ENCODE data around the gene GRIP2. TPM values are rescaled to one million over a fixed set of nuclear protein-coding genes. Genes with fewer than 3 reads are reported as not detected.

The GRIP2 gene
- total and polyA plus RNA-seq, 7 donors, result under 0.01 to 1.7 (median 0.68) TPM

DNA sequence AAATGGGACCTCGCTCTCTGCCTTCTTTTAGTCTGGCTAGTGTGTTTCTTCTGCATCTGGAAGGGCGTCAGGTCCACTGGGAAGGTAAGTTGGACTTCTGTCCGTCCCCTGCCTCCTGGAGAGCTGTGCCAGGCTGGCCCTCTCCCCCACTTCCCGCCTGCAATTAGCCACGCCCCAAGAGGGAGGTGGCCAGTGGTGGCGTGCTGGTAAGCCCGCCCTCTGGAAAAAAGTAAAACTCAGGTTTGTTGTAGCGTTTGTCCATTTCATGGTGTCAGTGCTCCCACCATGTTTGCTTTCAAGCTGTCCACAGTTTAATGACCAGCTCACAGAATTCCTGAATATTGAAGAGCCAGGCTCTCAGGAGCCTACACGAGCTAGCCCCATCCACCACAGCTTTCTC, 82.1 kb downstream of the GRIP2 start:
- WGBS, 2 donors, result 41 to 82% methylated on average over 9 of the region's 9 CpGs
- no peaks in the 10 kb centered on the region for H3K36me3 ChIP-seq
- TF ChIP-seq, protein P1, sequence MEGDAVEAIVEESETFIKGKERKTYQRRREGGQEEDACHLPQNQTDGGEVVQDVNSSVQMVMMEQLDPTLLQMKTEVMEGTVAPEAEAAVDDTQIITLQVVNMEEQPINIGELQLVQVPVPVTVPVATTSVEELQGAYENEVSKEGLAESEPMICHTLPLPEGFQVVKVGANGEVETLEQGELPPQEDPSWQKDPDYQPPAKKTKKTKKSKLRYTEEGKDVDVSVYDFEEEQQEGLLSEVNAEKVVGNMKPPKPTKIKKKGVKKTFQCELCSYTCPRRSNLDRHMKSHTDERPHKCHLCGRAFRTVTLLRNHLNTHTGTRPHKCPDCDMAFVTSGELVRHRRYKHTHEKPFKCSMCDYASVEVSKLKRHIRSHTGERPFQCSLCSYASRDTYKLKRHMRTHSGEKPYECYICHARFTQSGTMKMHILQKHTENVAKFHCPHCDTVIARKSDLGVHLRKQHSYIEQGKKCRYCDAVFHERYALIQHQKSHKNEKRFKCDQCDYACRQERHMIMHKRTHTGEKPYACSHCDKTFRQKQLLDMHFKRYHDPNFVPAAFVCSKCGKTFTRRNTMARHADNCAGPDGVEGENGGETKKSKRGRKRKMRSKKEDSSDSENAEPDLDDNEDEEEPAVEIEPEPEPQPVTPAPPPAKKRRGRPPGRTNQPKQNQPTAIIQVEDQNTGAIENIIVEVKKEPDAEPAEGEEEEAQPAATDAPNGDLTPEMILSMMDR (IDR thresholded peaks at IDR 0.05), result no peak
- TF ChIP-seq EP300 (IDR thresholded peaks at IDR 0.05), result no peak
- no peak for TF ChIP-seq POLR2AphosphoS5 (IDR thresholded peaks at IDR 0.05)
- TF ChIP-seq POLR2A (IDR thresholded peaks at IDR 0.05), result no peak

DNA sequence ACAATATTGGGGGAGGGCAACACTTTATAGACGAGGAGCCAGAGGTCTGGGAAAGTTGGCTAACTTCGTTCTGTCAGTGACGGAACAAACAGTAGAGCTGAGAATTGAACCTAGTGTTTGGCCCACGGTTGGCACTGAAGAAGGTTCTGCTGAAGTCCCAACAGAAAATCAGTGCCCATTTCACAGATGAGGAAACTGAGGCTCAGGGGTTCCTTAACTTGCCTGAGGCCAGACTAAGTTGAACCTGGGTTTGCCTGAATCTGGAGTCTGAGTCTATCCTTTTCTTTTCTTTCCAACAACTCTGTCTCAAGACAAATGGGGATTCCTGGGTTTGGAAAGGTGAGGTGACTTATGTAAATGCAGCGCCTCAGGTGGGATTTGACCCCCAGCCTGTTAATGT, 82.7 kb downstream of the GRIP2 start:
- no peak overlapping the region for H3K4me3 ChIP-seq
- H3K4me1 ChIP-seq, result peaks cover 0 to 53% (median 38%) of the 10 kb centered on the region in 4 donors
- no peak overlapping the region for H3K27ac ChIP-seq
- no peaks in the 10 kb centered on the region for H3K9me3 ChIP-seq
- DNase-seq, result no peak
- H3K27me3 ChIP-seq, result no peaks in the 10 kb centered on the region
- intact Hi-C loops (cut with DNase I), result no loop called here
- WGBS, 2 donors, result 93 to 96% methylated on average over 5 of the region's 5 CpGs
- H3K36me3 ChIP-seq, result no peaks in the 10 kb centered on the region
- TF ChIP-seq, protein P1 (IDR thresholded peaks at IDR 0.05), result no peak
- TF ChIP-seq EP300 (IDR thresholded peaks at IDR 0.05), result no peak
- TF ChIP-seq POLR2A (IDR thresholded peaks at IDR 0.05), result no peak
- TF ChIP-seq POLR2AphosphoS5 (IDR thresholded peaks at IDR 0.05), result no peak

More for the DNA sequence above, 82.1 kb downstream of the GRIP2 start:
- H3K4me3 ChIP-seq, result no peak overlapping the region
- no peak for DNase-seq
- H3K27me3 ChIP-seq, result no peaks in the 10 kb centered on the region
- H3K4me1 ChIP-seq, result peaks cover 0 to 48% (median 34%) of the 10 kb centered on the region in 4 donors
- no peaks in the 10 kb centered on the region for H3K9me3 ChIP-seq
- intact Hi-C loops (cut with DNase I), result no loop called here
- no peak overlapping the region for H3K27ac ChIP-seq

DNA sequence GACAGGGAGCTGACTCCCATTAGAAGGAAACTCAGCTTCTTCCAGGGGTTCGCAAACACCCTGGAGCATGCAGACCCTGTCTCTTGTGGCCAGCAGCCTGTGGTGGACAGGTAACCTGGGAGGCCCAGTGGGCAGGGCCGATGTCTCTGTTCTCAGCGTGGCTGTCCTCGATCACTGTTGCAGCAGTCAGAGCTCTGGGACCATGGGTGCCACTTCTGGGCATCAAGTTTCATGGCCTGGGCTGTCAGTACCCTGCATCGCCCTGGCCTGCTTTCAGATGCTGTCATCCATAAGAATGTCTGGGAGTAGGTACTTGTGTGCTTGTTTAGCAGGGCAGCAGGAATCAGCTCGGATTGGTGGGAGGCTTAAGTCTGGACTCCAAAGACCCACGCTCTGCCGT, 83.3 kb downstream of the GRIP2 start:
- no peaks in the 10 kb centered on the region for H3K36me3 ChIP-seq
- no peaks in the 10 kb centered on the region for H3K27me3 ChIP-seq
- no peak overlapping the region for H3K27ac ChIP-seq
- no peak overlapping the region for H3K4me3 ChIP-seq
- DNase-seq, result no peak
- peaks cover 0 to 58% (median 45%) of the 10 kb centered on the region in 4 donors for H3K4me1 ChIP-seq
- intact Hi-C loops (cut with DNase I), result no loop called here
- TF ChIP-seq EP300 (IDR thresholded peaks at IDR 0.05) (no peak), POLR2A (IDR thresholded peaks at IDR 0.05) (no peak)
- 95% methylated on average over 8 of the region's 8 CpGs for WGBS, 2 donors
- no peaks in the 10 kb centered on the region for H3K9me3 ChIP-seq

- WGBS, 2 donors, result 64 to 80% methylated on average over 6 of the region's 6 CpGs
- H3K27ac ChIP-seq, result peak overlapping the region in 1 of 4 donors; percentile 97
Observed at GRCh38 chr3:14455571-14456317, 84.4 kb downstream of the GRIP2 start.

DNA sequence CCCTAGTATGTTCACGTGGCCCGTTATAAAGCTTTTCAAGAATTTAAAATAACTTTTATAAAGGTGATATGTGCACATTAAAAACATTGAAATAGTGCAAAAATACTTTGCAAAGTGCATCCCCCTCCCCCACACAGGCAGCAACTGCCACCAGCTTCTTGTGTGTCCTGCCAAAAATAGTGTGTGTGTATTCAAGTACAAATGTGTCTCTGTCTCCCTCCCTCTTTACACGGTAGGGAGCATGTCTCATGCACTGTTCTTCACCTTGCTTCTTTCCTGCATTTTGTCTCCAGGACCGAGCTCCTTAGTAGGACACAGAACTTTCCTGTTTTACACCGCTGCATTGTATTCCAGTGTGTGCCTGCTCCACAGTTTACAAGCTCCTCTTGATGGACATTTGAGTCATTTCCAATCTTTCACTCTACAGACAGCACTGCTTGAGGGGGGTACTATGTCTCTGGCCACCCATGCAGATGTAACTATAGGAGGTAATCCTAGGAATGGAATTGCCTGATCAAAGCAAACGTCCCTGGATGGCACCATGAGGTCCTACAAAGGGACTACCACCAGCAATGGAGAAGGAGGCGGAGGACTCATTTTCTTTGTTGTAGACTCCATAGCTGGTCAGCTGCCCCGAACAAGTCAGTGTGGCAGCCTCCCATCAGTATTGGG, 85.4 kb downstream of the GRIP2 start:
- no peaks in the 10 kb centered on the region for H3K36me3 ChIP-seq
- no peak overlapping the region for H3K4me3 ChIP-seq
- no peaks in the 10 kb centered on the region for H3K27me3 ChIP-seq
- 80 to 91% methylated on average over 8 of the region's 8 CpGs for WGBS, 2 donors
- peak overlapping the region in 3 of 4 donors; percentile 83 to 97 (median 90) for H3K27ac ChIP-seq
- TF ChIP-seq POLR2AphosphoS5 (IDR thresholded peaks at IDR 0.05) (no peak), POLR2A (IDR thresholded peaks at IDR 0.05) (no peak), EP300 (IDR thresholded peaks at IDR 0.05) (no peak)
- TF ChIP-seq, protein P1 (IDR thresholded peaks at IDR 0.05), result no peak
- H3K4me1 ChIP-seq, result peaks cover 0 to 45% (median 37%) of the 10 kb centered on the region in 4 donors
- no peaks in the 10 kb centered on the region for H3K9me3 ChIP-seq
- intact Hi-C loops (cut with DNase I), result no loop called here
- no peak for DNase-seq

More at GRCh38 chr3:14455571-14456317, 84.4 kb downstream of the GRIP2 start:
- Histone ChIP-seq H3K27me3 (no peaks in the 10 kb centered on the region), H3K4me3 (no peak overlapping the region), H3K9me3 (no peaks in the 10 kb centered on the region), H3K4me1 (peaks cover 0 to 51% (median 41%) of the 10 kb centered on the region in 4 donors), H3K36me3 (no peaks in the 10 kb centered on the region)
- TF ChIP-seq EP300 (IDR thresholded peaks at IDR 0.05) (no peak), POLR2AphosphoS5 (IDR thresholded peaks at IDR 0.05) (no peak), POLR2A (IDR thresholded peaks at IDR 0.05) (no peak)
- TF ChIP-seq, protein P1 (IDR thresholded peaks at IDR 0.05), result no peak
- intact Hi-C loops (cut with DNase I), result no loop called here
- DNase-seq, result no peak
